Thoracic aorta (tissue), 2 donors: Measurements from ENCODE around the gene RNF125. TPM values are rescaled to one million over a fixed set of nuclear protein-coding genes. Genes with fewer than 3 reads are reported as not detected.
A peak's percentile ranks its signal among the peaks of the same experiment; 100 is the strongest.
"Not testable (repeated sequence)": the region's sequence is repeated elsewhere in the genome, so short reads cannot be mapped to it uniquely, and the experiment has no call there.

ENCODE experiments used
- ATAC-seq: fragments of 150-250 bp; one replicate; pipeline ENCODE4 v1.8.0; 2017; ENCODE audit warnings: low read depth; ENCODE audit not compliant: insufficient number of reproducible peaks, low FRiP score
- DNase-seq: peaks from one replicate; pipeline ENCODE4 v3.0.0-alpha.2; 2020; ENCODE audit warnings: low spot score
- H3K27ac ChIP-seq, 2 donors: fragments of 200-600 bp; sonication (generic); 1 replicate in 1 of 2; 2 replicates in 1 of 2; pipeline ENCODE4 v1.5.1; 2016; ENCODE audit warnings: mild to moderate bottlenecking in 2 of 2, moderate library complexity in 2 of 2
- H3K27me3 ChIP-seq: fragments of 200-600 bp; sonication (generic); replicated peaks from 2 replicates; pipeline ENCODE4 v1.6.0; 2016; ENCODE audit warnings: mild to moderate bottlenecking; ENCODE audit not compliant: insufficient read depth
- H3K36me3 ChIP-seq: fragments of 200-600 bp; sonication (generic); one replicate; pipeline ENCODE4 v1.5.1; 2016
- H3K4me1 ChIP-seq, 2 donors: fragments of 200-600 bp; sonication (generic); 1 replicate in 1 of 2; 2 replicates in 1 of 2; pipeline versions ENCODE4 v1.5.1 to v1.6.0; 2016; ENCODE audit warnings: low read depth in 2 of 2, mild to moderate bottlenecking in 1 of 2; ENCODE audit not compliant: control insufficient read depth in 1 of 2
- H3K4me3 ChIP-seq: fragments of 200-600 bp; sonication (generic); 2 replicates; pipeline ENCODE4 v1.5.1; 2016; ENCODE audit warnings: mild to moderate bottlenecking
- H3K9me3 ChIP-seq: fragments of 200-600 bp; sonication (generic); 2 replicates; pipeline ENCODE4 v1.5.1; 2016
- CTCF ChIP-seq: fragments of 200-600 bp; sonication (generic); IDR thresholded peaks from one replicate; pipeline ENCODE4 v1.5.1; 2019; ENCODE audit warnings: antibody characterized with exemption
- total RNA-seq, 2 donors: library from RNA; depleted of rRNA; stranded (reverse); fragments of >200 nt; gene quantifications; one replicate each; pipeline versions ENCODE4 v1.1.0 to v1.2.3, GENCODE V29; 2016

The RNF125 gene
- total RNA-seq, 2 donors from 2014 or later = 2.2 to 4.6 TPM

GRCh38 chr18:32011193-32011592 lies 7.4 kb upstream of the RNF125 start:
- Histone ChIP-seq H3K36me3 (no peaks in the 10 kb centered on the region), H3K27me3 (no peaks in the 10 kb centered on the region), H3K9me3 (no peaks in the 10 kb centered on the region), H3K4me1 (no peaks in the 10 kb centered on the region), H3K27ac (no peak overlapping the region), H3K4me3 (no peak overlapping the region)
- no peak for DNase-seq
- no peak for ATAC-seq
- TF ChIP-seq CTCF = no peak

GRCh38 chr18:32019251-32019948 lies 775 bp downstream of the RNF125 start:
- Histone ChIP-seq H3K4me1 (peaks cover 0 to 16% of the 10 kb centered on the region in 2 donors), H3K4me3 (peak overlapping the region; percentile 73), H3K27ac (peak overlapping the region in 1 of 2 donors; percentile 15), H3K9me3 (no peaks in the 10 kb centered on the region), H3K27me3 (no peaks in the 10 kb centered on the region), H3K36me3 (no peaks in the 10 kb centered on the region)
- no peak for TF ChIP-seq CTCF
- ATAC-seq (no peak), DNase-seq (no peak)

GRCh38 chr18:32019949-32020625 lies 1.5 kb downstream of the RNF125 start:
- H3K9me3 ChIP-seq, H3K27me3 ChIP-seq, DNase-seq, ATAC-seq, H3K27ac ChIP-seq, H3K36me3 ChIP-seq: not testable (repeated sequence)
- Histone ChIP-seq H3K4me1 (peaks cover 0 to 16% of the 10 kb centered on the region in 2 donors), H3K4me3 (peak overlapping the region; percentile 73)

- DNase-seq (no peak), ATAC-seq (no peak)
- H3K27ac ChIP-seq = no peak overlapping the region
- H3K9me3 ChIP-seq = no peaks in the 10 kb centered on the region
- H3K4me1 ChIP-seq = peaks cover 3 to 16% of the 10 kb centered on the region in 2 donors
- no peak overlapping the region for H3K4me3 ChIP-seq
- no peaks in the 10 kb centered on the region for H3K27me3 ChIP-seq
- TF ChIP-seq CTCF = no peak
- H3K36me3 ChIP-seq = no peaks in the 10 kb centered on the region
Measured at GRCh38 chr18:32021756-32022564, 3.3 kb downstream of the RNF125 start.

- H3K9me3 ChIP-seq = no peaks in the 10 kb centered on the region
- H3K4me3 ChIP-seq = no peak overlapping the region
- peaks cover 0 to 4% of the 10 kb centered on the region in 2 donors for H3K4me1 ChIP-seq
- H3K36me3 ChIP-seq = no peaks in the 10 kb centered on the region
- ATAC-seq (no peak), DNase-seq (no peak)
- H3K27ac ChIP-seq = no peak overlapping the region
- H3K27me3 ChIP-seq = no peaks in the 10 kb centered on the region
- no peak for TF ChIP-seq CTCF
Measured at GRCh38 chr18:32025744-32026143, 7.1 kb downstream of the RNF125 start.
